ENCODE measurements around the gene MAP2K6. TPM values are rescaled to one million over a fixed set of nuclear protein-coding genes. Genes with fewer than 3 reads are reported as not detected.

MAP2K6 gene
- total and polyA plus RNA-seq, 3 donors from 2014 or later, result 2.6 to 2.8 (median 2.7) TPM

DNA sequence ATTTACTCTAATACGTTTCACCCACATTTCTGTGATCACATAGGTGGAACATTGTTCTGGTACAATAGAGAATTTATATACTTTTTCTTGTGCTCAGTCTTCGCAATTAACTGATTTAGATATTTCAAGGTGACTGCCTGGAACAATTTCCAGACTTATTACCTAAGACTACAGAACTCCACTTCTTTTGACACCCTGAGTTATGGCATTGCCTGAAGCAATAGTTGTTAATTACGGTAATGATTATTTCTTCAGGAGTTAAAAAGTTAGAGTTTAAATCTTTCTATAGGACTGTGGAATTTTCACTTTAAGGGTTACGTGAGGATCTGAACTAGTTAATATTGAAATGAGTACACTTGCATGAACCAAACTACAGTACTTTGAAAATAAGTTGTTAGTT lies 74.8 kb downstream of the MAP2K6 start:
- 92 to 96% methylated on average over 4 of the region's 4 CpGs for WGBS, 2 donors
- H3K36me3 ChIP-seq (ENCODE audit: low read depth, missing control alignments), result no peaks in the 10 kb centered on the region
- intact Hi-C loops (cut with DNase I; ENCODE audit: low total_unique reads), result no loop called here
- H3K27me3 ChIP-seq, result no peaks in the 10 kb centered on the region
- DNase-seq, result no peak
- TF ChIP-seq POLR2A (IDR thresholded peaks at IDR 0.05) (no peak), CTCF (IDR thresholded peaks at IDR 0.05) (no peak)
- H3K4me3 ChIP-seq, result no peak overlapping the region
- peaks cover 11% of the 10 kb centered on the region for H3K4me1 ChIP-seq
- no peaks in the 10 kb centered on the region for H3K9me3 ChIP-seq
- no peak overlapping the region for H3K27ac ChIP-seq

GRCh38 chr17:69492410-69493071 lies 78.0 kb downstream of the MAP2K6 start:
- no peaks in the 10 kb centered on the region for H3K9me3 ChIP-seq
- no peak overlapping the region for H3K4me3 ChIP-seq
- H3K27ac ChIP-seq, result no peak overlapping the region
- intact Hi-C loops (cut with DNase I; ENCODE audit: low total_unique reads), result no loop called here
- no peaks in the 10 kb centered on the region for H3K36me3 ChIP-seq (ENCODE audit: low read depth, missing control alignments)
- H3K4me1 ChIP-seq, result no peaks in the 10 kb centered on the region
- TF ChIP-seq CTCF (IDR thresholded peaks at IDR 0.05), result no peak
- TF ChIP-seq POLR2A (IDR thresholded peaks at IDR 0.05), result no peak
- DNase-seq, result no peak
- H3K27me3 ChIP-seq, result no peaks in the 10 kb centered on the region
- WGBS, 2 donors, result 82% methylated on average over 3 of the region's 3 CpGs

GRCh38 chr17:69495787-69496186 lies 81.3 kb downstream of the MAP2K6 start:
- Histone ChIP-seq H3K4me3 (no peak overlapping the region), H3K4me1 (no peaks in the 10 kb centered on the region), H3K27me3 (no peaks in the 10 kb centered on the region), H3K27ac (no peak overlapping the region), H3K36me3 (ENCODE audit: low read depth, missing control alignments) (no peaks in the 10 kb centered on the region), H3K9me3 (no peaks in the 10 kb centered on the region)
- 84 to 91% methylated on average over 5 of the region's 5 CpGs for WGBS, 2 donors
- TF ChIP-seq CTCF (IDR thresholded peaks at IDR 0.05), result no peak
- TF ChIP-seq POLR2A (IDR thresholded peaks at IDR 0.05), result no peak
- intact Hi-C loops (cut with DNase I; ENCODE audit: low total_unique reads), result no loop called here
- DNase-seq, result no peak

DNA sequence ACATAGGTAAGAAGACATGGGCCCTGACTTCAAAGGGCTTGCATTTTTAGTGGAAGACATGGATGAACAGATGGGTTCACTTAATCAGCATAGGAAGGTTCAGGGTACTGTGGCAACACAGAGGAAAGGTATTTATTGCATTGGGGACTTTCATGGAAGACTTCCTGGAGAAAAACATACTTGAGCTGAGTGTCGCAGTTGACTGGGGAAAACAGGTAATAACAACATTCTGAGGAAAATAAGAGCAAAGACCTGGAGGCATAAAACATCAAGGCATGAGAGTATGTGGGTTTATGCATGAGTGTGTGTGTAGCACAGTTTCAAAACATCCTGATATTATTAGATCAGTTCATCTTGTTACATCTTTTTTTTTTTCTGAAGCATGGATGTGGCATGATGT lies 82.7 kb downstream of the MAP2K6 start:
- no peak overlapping the region for H3K4me3 ChIP-seq
- WGBS, 2 donors, result 90 to 96% methylated on average over 1 of the region's 1 CpG

More for the DNA sequence above, 82.7 kb downstream of the MAP2K6 start:
- Histone ChIP-seq H3K27ac (no peak overlapping the region), H3K9me3 (no peaks in the 10 kb centered on the region), H3K4me1 (no peaks in the 10 kb centered on the region), H3K36me3 (ENCODE audit: low read depth, missing control alignments) (no peaks in the 10 kb centered on the region), H3K27me3 (no peaks in the 10 kb centered on the region)
- DNase-seq, result no peak
- intact Hi-C loops (cut with DNase I; ENCODE audit: low total_unique reads), result no loop called here
- no peak for TF ChIP-seq CTCF (IDR thresholded peaks at IDR 0.05)
- TF ChIP-seq POLR2A (IDR thresholded peaks at IDR 0.05), result no peak
